OCI-LY1 (cell line): Measurements from ENCODE around the gene C19orf47.

Source experiments
- H2AFZ ChIP-seq: fragments of 200-600 bp; sonication (generic), shearing (Covaris generic); 2 replicates; pipeline ENCODE4 v1.6.0; 2014; ENCODE audit warnings: antibody characterized with exemption, mild to moderate bottlenecking, low read length
- H3F3A ChIP-seq: fragments of 200-600 bp; sonication (generic), shearing (Covaris generic); 2 replicates; pipeline ENCODE4 v1.6.0; 2014; ENCODE audit warnings: mild to moderate bottlenecking, antibody characterized with exemption, low read length, moderate library complexity; ENCODE audit not compliant: insufficient read depth
- H3K27ac ChIP-seq: fragments of 200-600 bp; sonication (generic); 2 replicates; pipeline ENCODE4 v1.5.1; 2014; ENCODE audit warnings: low read length, mixed run types, mild to moderate bottlenecking, low read depth; ENCODE audit not compliant: poor library complexity, severe bottlenecking
- H3K27me3 ChIP-seq: fragments of 200-600 bp; sonication (generic); 2 replicates; pipeline ENCODE4 v1.6.0; 2014; ENCODE audit warnings: antibody characterized with exemption, mild to moderate bottlenecking, low read length, moderate library complexity; ENCODE audit not compliant: insufficient read depth
- H3K36me3 ChIP-seq: fragments of 200-600 bp; sonication (generic); 2 replicates; pipeline ENCODE4 v1.6.1; 2014; ENCODE audit warnings: mild to moderate bottlenecking, antibody characterized with exemption, low read length, moderate library complexity, mixed read lengths; ENCODE audit not compliant: insufficient read depth
- H3K4me1 ChIP-seq: fragments of 200-600 bp; sonication (generic); 2 replicates; pipeline ENCODE4 v1.5.1; 2014; ENCODE audit warnings: mild to moderate bottlenecking, low read length, moderate library complexity; ENCODE audit not compliant: insufficient read depth, severe bottlenecking
- H3K4me2 ChIP-seq: fragments of 200-600 bp; sonication (generic), shearing (Covaris generic); 2 replicates; pipeline ENCODE4 v1.6.1; 2014; ENCODE audit warnings: low read length
- H3K4me3 ChIP-seq: fragments of 200-600 bp; sonication (generic); 2 replicates; pipeline ENCODE4 v1.5.1; 2014; ENCODE audit warnings: low read length, low read depth, mild to moderate bottlenecking, mixed read lengths; ENCODE audit not compliant: poor library complexity, severe bottlenecking
- H3K79me2 ChIP-seq: fragments of 200-600 bp; shearing (Covaris generic); 2 replicates; pipeline ENCODE4 v1.6.1; 2016; ENCODE audit warnings: mixed run types, low read length, mixed read lengths; ENCODE audit not compliant: insufficient read depth
- H3K9ac ChIP-seq: fragments of 200-600 bp; sonication (generic), shearing (Covaris generic); 2 replicates; pipeline ENCODE4 v1.6.1; 2014; ENCODE audit warnings: mild to moderate bottlenecking, low read length, mixed read lengths
- H3K9me2 ChIP-seq: fragments of 200-600 bp; sonication (generic), shearing (Covaris generic); 2 replicates; pipeline ENCODE4 v1.6.1; 2014; ENCODE audit warnings: low read depth, mild to moderate bottlenecking, low read length, mixed read lengths
- H3K9me3 ChIP-seq: fragments of 200-600 bp; shearing (Covaris generic); 2 replicates; pipeline ENCODE4 v1.6.1; 2014; ENCODE audit warnings: low read length, mixed read lengths
- H4K20me1 ChIP-seq: fragments of 200-600 bp; sonication (generic), shearing (Covaris generic); 2 replicates; pipeline ENCODE4 v1.6.0; 2016; ENCODE audit warnings: mild to moderate bottlenecking, low read length; ENCODE audit not compliant: insufficient read depth
- EZH2 ChIP-seq: fragments of 200-600 bp; sonication (generic), shearing (Covaris generic); IDR thresholded peaks from 2 replicates; pipeline ENCODE4 v1.8.0; 2017; ENCODE audit warnings: borderline replicate concordance, mixed run types, mild to moderate bottlenecking, antibody characterized with exemption, low read length, moderate library complexity, mixed read lengths
- TF ChIP-seq, protein P1 (sequence below): fragments of 200-600 bp; sonication (generic), shearing (Covaris generic); IDR thresholded peaks from 2 replicates; pipeline ENCODE4 v1.5.1; 2017; ENCODE audit warnings: mild to moderate bottlenecking, antibody characterized with exemption, low read length, moderate library complexity, mixed read lengths

C19orf47 gene

DNA sequence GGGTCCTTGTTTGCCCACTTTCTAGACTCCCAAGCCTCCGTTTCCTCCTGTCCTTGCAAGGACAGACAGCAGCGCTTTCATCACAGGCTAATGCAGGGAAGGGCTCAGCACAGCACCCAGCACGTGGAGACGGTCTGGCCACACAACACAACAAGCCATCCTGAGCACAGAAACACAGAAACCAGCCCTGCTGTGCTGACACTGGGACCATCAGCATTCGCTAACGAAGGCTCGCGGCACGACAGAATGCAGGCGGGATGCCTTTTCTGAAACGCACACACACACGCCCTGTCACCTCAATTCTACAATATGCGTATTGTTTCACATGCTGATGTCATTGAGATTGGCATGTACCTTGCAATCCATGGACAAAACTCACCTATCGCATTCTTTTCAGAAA, 75.9 kb downstream of the C19orf47 start:
- Histone ChIP-seq H3F3A (no peaks in the 10 kb centered on the region), H2AFZ (no peak overlapping the region), H3K4me1 (peaks cover 35% of the 10 kb centered on the region), H3K9me3 (no peaks in the 10 kb centered on the region), H3K9me2 (no peaks in the 10 kb centered on the region), H3K79me2 (peaks cover 75% of the 10 kb centered on the region), H3K27me3 (no peaks in the 10 kb centered on the region), H3K4me2 (no peak overlapping the region), H3K4me3 (no peak overlapping the region), H4K20me1 (no peaks in the 10 kb centered on the region), H3K36me3 (peaks cover 25% of the 10 kb centered on the region), H3K27ac (no peak overlapping the region), H3K9ac (no peak overlapping the region)
- no peak for TF ChIP-seq EZH2
- TF ChIP-seq, protein P1, sequence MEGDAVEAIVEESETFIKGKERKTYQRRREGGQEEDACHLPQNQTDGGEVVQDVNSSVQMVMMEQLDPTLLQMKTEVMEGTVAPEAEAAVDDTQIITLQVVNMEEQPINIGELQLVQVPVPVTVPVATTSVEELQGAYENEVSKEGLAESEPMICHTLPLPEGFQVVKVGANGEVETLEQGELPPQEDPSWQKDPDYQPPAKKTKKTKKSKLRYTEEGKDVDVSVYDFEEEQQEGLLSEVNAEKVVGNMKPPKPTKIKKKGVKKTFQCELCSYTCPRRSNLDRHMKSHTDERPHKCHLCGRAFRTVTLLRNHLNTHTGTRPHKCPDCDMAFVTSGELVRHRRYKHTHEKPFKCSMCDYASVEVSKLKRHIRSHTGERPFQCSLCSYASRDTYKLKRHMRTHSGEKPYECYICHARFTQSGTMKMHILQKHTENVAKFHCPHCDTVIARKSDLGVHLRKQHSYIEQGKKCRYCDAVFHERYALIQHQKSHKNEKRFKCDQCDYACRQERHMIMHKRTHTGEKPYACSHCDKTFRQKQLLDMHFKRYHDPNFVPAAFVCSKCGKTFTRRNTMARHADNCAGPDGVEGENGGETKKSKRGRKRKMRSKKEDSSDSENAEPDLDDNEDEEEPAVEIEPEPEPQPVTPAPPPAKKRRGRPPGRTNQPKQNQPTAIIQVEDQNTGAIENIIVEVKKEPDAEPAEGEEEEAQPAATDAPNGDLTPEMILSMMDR, result no peak

DNA sequence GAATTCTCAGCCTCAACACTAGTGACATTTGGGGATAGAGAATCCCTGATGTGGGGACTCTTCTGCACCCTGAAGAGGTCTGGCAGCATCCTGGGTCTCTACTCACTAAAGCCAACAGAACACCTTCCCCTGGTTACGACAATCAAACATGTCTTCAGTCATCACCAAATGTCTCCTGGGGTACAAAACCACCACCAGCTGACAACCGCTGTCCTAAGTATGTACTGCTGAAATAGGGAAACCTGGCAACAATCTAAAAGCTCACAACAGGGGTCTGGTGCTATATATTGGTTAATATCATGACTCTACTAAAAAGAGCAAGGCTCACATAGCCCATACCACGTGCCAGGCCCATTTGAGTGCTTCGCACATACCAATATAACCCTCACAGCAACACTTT, 76.5 kb downstream of the C19orf47 start:
- no peaks in the 10 kb centered on the region for H3K27me3 ChIP-seq
- no peak overlapping the region for H3K4me3 ChIP-seq
- H3K36me3 ChIP-seq, result peaks cover 25% of the 10 kb centered on the region
- H2AFZ ChIP-seq, result no peak overlapping the region
- H3K4me2 ChIP-seq, result no peak overlapping the region
- TF ChIP-seq, protein P1, result no peak
- TF ChIP-seq EZH2, result no peak
- H3K9ac ChIP-seq, result no peak overlapping the region
- no peaks in the 10 kb centered on the region for H3K9me3 ChIP-seq
- no peak overlapping the region for H3K27ac ChIP-seq
- no peaks in the 10 kb centered on the region for H3K9me2 ChIP-seq
- H3K4me1 ChIP-seq, result peaks cover 33% of the 10 kb centered on the region
- no peaks in the 10 kb centered on the region for H3F3A ChIP-seq
- H3K79me2 ChIP-seq, result peaks cover 70% of the 10 kb centered on the region
- no peaks in the 10 kb centered on the region for H4K20me1 ChIP-seq

DNA sequence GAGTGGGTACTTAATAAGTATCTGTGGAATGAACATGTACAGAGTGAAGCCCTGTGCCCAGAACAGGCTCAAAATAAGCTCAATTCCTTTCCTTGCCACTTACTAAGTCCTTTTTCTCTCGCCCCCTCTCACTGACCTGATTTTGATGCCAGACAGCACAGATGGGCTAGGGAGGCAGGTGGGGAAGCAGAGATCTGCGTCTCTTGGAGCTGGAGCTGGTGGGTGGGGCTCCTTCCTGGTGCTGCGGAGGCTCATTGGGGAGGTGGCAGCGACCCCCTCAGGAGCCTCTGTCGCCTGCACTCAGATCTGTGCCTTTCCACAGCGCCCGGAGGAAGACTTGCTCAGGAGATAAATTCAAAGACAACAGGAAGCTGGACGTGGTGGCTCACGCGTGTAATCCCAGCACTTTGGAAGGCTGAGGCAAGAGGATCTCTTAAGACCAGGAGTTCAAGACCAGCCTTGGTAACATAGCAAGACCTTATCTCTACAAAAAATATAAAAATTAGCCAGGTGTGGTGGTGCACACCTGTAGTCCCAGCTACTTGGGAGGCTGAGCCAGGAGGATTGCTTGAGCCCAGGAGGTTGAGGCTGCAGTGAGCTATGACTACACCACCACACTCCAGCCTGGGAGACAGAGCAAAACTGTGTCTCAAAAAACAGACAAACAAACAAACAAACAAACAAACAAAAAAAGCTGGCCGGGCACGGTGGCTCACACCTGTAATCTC, 77.7 kb downstream of the C19orf47 start:
- TF ChIP-seq, protein P1, result no peak
- TF ChIP-seq EZH2, result no peak
- H4K20me1 ChIP-seq, result no peaks in the 10 kb centered on the region
- no peaks in the 10 kb centered on the region for H3F3A ChIP-seq
- no peaks in the 10 kb centered on the region for H3K9me2 ChIP-seq
- H3K4me2 ChIP-seq, result no peak overlapping the region
- peaks cover 62% of the 10 kb centered on the region for H3K79me2 ChIP-seq
- H3K27me3 ChIP-seq, result no peaks in the 10 kb centered on the region
- H3K27ac ChIP-seq, result no peak overlapping the region
- H2AFZ ChIP-seq, result no peak overlapping the region
- no peaks in the 10 kb centered on the region for H3K9me3 ChIP-seq
- no peak overlapping the region for H3K4me3 ChIP-seq
- peaks cover 23% of the 10 kb centered on the region for H3K4me1 ChIP-seq
- peaks cover 25% of the 10 kb centered on the region for H3K36me3 ChIP-seq
- H3K9ac ChIP-seq, result no peak overlapping the region
